GM13977 (cell line): ENCODE measurements around the gene SEMA4B.

ENCODE experiments used
- DNase-seq: peaks from one replicate; pipeline ENCODE4 v3.0.0; 2012; ENCODE audit warnings: low spot score
- in situ Hi-C: fragments of 300-500 bp; cut with MboI; formaldehyde crosslinking; loops from one replicate; pipeline ENCODE4 v1.12.0; 2022; ENCODE audit warnings: low sequenced_read_pairs, low pct_unique_long_range_greater_than_20kb, mixed read lengths, inconsistent platforms; ENCODE audit not compliant: unreplicated experiment
- TF ChIP-seq, protein P1 (sequence below): IDR thresholded peaks from 2 replicates; pipeline ENCODE4 v1.5.1; 2012; ENCODE audit warnings: mild to moderate bottlenecking, control low read depth; ENCODE audit not compliant: insufficient read depth; ENCODE audit errors: extremely low read depth, missing control alignments

The SEMA4B gene

DNA sequence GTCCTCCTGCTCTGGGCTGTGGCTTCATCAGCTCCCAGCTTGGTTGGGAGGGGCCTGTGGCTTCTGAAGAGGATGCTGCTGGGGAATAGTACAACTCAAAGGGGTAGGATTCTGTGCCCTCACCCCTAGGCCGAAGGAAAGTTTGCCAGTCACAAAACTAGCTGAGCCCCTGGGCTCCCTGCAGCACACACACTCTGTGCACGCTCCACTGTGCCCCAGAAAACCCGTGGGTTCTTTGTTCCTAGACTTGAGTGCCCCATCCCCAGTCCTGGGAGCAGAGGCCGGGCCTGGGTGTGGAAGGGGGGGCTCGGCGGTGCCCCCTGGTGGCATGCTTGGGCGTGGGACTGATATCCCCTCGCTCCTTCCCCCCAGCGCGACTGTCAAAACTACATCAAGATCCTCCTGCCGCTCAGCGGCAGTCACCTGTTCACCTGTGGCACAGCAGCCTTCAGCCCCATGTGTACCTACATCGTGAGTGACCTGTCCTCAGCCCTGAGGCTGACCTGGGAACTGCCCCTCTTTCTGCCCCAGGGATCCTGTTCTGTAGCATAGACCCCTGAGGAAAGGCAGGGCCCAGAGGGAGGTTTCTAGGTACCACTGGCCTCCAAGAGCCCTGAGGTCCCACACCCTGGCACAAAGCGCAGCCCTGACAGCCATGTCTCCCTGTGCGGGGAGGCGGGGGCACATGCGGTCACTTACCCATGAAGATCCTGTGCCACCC is 18.5 kb downstream of the SEMA4B start:
- in situ Hi-C loops = loop anchor here (5.0 kb wide), 1 partner anchor 57 kb away; no protein-coding TSS in a partner anchor
- TF ChIP-seq, protein P1, sequence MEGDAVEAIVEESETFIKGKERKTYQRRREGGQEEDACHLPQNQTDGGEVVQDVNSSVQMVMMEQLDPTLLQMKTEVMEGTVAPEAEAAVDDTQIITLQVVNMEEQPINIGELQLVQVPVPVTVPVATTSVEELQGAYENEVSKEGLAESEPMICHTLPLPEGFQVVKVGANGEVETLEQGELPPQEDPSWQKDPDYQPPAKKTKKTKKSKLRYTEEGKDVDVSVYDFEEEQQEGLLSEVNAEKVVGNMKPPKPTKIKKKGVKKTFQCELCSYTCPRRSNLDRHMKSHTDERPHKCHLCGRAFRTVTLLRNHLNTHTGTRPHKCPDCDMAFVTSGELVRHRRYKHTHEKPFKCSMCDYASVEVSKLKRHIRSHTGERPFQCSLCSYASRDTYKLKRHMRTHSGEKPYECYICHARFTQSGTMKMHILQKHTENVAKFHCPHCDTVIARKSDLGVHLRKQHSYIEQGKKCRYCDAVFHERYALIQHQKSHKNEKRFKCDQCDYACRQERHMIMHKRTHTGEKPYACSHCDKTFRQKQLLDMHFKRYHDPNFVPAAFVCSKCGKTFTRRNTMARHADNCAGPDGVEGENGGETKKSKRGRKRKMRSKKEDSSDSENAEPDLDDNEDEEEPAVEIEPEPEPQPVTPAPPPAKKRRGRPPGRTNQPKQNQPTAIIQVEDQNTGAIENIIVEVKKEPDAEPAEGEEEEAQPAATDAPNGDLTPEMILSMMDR = peak; percentile 68
- peak; percentile 71 for DNase-seq

DNA sequence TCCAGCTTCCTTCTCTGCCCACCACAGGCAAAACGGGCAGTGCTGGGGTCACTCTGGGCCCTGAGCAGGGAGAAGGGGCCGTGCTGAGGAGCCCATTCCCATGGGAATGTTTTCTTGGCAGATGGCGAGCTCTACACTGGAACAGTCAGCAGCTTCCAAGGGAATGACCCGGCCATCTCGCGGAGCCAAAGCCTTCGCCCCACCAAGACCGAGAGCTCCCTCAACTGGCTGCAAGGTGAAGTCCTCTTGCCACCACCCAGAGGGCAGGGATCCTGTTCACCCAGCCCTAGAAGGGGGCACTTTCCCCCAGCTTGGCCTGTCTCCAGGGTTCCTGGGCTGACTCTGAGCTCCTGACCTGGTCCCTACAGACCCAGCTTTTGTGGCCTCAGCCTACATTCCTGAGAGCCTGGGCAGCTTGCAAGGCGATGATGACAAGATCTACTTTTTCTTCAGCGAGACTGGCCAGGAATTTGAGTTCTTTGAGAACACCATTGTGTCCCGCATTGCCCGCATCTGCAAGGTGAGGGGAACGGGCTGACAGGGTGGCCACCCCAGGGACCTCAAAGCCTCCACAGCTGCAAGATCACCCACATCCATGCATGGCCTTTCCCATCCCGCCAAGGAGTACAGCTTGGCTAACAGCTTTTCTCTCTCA is 20.2 kb downstream of the SEMA4B start:
- TF ChIP-seq, protein P1 = peak; percentile 77
- in situ Hi-C loops = no loop called here
- DNase-seq = peak; percentile 78

DNA sequence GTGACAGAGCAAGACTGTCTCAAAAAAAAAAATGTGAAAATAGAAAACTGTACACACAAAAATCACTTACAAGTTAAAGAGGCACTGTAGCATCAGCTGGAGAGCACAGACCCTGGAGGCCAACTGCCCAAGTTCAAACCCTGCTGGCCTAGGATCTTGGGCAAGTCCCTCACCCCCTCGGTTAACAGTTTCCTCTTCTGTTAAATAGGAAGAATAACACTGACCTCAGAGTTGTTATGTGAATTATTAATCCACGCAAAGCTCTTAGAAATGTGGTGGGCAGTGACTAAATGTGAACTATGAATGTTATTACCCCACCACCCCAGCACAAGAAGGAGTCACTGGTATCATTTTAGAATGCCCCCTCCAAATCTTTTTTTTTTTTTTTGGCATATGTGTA is 21.4 kb downstream of the SEMA4B start:
- in situ Hi-C loops = no loop called here
- TF ChIP-seq, protein P1 = no peak
- DNase-seq = no peak

DNA sequence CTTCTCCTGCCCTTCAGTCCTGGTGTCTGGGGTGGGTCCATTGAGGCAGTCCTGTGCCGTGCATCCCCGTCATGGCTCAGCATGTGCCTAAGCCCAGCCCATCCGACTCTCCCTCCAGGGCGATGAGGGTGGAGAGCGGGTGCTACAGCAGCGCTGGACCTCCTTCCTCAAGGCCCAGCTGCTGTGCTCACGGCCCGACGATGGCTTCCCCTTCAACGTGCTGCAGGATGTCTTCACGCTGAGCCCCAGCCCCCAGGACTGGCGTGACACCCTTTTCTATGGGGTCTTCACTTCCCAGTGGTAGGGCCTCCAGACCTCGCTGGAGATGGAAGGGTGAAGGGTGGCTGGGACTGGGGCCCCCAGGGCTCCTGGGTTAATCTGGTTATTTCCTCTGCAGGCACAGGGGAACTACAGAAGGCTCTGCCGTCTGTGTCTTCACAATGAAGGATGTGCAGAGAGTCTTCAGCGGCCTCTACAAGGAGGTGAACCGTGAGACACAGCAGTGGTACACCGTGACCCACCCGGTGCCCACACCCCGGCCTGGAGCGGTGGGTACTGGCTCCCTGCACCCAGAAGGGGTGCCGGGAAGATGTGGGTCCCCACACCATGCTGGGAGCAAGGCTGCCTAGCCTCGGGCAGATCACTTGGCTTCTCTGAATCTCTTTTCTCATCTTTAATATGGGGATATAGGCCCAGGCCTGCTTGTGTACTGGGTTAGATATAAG is 22.5 kb downstream of the SEMA4B start:
- no peak for DNase-seq
- TF ChIP-seq, protein P1 = no peak
- in situ Hi-C loops = no loop called here

DNA sequence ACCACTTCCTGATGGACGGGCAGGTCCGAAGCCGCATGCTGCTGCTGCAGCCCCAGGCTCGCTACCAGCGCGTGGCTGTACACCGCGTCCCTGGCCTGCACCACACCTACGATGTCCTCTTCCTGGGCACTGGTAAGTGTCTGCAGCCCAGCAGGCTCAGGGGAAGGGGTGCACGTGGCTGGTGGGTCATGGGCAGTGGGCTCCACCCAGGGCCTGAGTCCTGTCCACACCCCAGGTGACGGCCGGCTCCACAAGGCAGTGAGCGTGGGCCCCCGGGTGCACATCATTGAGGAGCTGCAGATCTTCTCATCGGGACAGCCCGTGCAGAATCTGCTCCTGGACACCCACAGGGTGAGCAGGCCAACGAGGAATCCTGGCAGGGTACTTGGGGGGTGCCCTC is 23.9 kb downstream of the SEMA4B start:
- TF ChIP-seq, protein P1 = no peak
- in situ Hi-C loops = no loop called here
- no peak for DNase-seq

DNA sequence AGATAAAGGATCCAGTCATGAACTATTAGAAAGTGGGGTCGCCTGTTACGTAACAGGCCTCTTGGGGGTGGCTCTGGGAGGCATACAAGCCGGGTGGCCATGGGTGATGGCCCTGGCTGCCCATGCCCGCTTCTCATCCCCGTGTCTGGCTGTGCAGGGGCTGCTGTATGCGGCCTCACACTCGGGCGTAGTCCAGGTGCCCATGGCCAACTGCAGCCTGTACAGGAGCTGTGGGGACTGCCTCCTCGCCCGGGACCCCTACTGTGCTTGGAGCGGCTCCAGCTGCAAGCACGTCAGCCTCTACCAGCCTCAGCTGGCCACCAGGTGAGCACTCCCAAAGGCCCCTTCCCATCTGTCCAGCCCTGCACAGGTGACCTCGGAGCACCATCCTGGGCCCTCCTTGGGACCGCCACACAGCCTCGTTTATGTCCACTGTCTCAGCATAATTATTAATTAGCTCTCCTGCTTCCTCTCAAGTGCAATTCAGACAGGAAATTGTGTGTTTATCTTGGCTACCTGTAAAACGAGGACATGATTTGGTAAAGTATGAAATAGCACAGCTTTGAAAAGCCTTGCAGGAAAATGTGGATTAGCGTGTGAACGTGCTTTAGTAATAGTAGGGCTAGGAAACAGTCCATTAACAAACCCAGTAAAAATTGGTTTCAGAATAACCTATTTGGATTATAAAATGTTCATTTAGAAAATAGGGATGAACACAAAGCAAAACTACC is 24.5 kb downstream of the SEMA4B start:
- no peak for DNase-seq
- TF ChIP-seq, protein P1 = no peak
- in situ Hi-C loops = no loop called here
